Pericardium fibroblast (primary cell): ENCODE data around the gene BOLL. TPM values are rescaled to one million over a fixed set of nuclear protein-coding genes. Genes with fewer than 3 reads are reported as not detected.

ENCODE experiments used
- total RNA-seq: library from RNA; depleted of rRNA; stranded (reverse); fragments of >200 nt; gene quantifications from 2 replicates; pipeline ENCODE4 v1.2.3, GENCODE V29; 2015

Gene BOLL
- total RNA-seq: not detected in 2 replicates

GRCh38 chr2:197784956-197785941 is at the start of gene BOLL:
TSS of gene BOLL (minus strand) at chr2:197785319. CDS start at chr2:197781850, 3,469 bp downstream.

GRCh38 chr2:197804049-197804757 is 19.1 kb upstream of the BOLL start, which contains the start of gene PLCL1:
TSS of gene PLCL1 (plus strand) at chr2:197804593.

DNA sequence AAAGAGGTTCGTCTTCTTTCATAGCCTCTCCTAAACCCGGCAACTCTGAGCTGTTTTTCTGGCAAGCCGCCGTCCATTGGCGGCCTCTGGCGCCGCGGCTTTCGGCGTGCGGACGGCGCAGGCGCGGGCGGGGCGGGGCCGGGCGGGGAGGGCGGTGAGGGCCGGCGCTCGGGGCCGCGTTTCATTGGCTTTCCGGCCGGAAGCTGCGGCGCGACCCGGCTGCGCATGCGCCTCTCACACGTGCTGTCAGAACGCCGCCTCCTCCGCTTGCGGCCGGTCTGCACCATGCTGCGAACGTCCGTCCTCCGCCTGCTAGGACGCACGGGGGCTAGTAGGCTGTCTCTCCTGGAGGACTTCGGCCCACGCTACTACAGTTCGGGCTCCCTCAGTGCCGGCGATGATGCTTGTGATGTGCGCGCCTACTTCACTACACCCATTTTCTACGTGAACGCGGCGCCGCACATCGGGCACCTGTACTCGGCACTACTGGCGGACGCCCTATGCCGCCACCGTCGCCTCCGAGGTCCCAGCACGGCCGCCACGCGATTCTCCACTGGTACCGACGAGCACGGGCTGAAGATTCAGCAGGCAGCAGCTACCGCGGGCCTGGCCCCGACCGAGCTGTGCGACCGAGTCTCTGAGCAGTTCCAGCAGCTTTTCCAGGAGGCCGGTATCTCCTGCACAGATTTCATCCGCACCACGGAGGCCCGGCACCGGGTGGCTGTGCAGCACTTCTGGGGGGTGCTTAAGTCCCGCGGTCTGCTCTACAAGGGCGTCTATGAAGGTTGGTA is 79.8 kb downstream of the BOLL start, which contains the start of gene MARS2:
Gene MARS2, plus strand, starts transcription at position 249 of the 791 bp plus-strand sequence. Its CDS starts 37 bp downstream, at position 286.

Other genes with a start within 250 kb of the BOLL start
- 9.8 and 23.0 TPM in 2 replicates for gene RFTN2, start 109.7 kb downstream of the BOLL start, total RNA-seq
- gene MARS2, start 80.0 kb downstream of the BOLL start, total RNA-seq: 3.2 and 4.3 TPM in 2 replicates
- 5.8 and 5.9 TPM in 2 replicates for gene PLCL1, start 19.3 kb upstream of the BOLL start, total RNA-seq